Measurements from ENCODE around the gene GHITM.
"Not testable (repeated sequence)": the region's sequence is repeated elsewhere in the genome, so short reads cannot be mapped to it uniquely, and the experiment has no call there.

Gene GHITM

GRCh38 chr10:84135836-84136235 is 3.5 kb upstream of the GHITM start:
- no peak overlapping the region for H3K4me3 ChIP-seq (ENCODE audit: control insufficient read depth, low read depth, low read length)
- no peak for DNase-seq (ENCODE audit: low read depth)
- no peak for TF ChIP-seq CTCF (IDR thresholded peaks at IDR 0.05; ENCODE audit: control insufficient read depth, insufficient read depth, low read depth, low read length, missing control alignments)

GRCh38 chr10:84137811-84138210 is 1.5 kb upstream of the GHITM start:
- no peak for TF ChIP-seq CTCF (IDR thresholded peaks at IDR 0.05; ENCODE audit: control insufficient read depth, insufficient read depth, low read depth, low read length, missing control alignments)
- DNase-seq (ENCODE audit: low read depth), result no peak
- H3K4me3 ChIP-seq (ENCODE audit: control insufficient read depth, low read depth, low read length), result no peak overlapping the region

- peak overlapping the region; percentile 27 for H3K4me3 ChIP-seq (ENCODE audit: control insufficient read depth, low read depth, low read length)
- TF ChIP-seq CTCF (IDR thresholded peaks at IDR 0.05; ENCODE audit: control insufficient read depth, insufficient read depth, low read depth, low read length, missing control alignments), result no peak
- no peak for DNase-seq (ENCODE audit: low read depth)
Observed at GRCh38 chr10:84138478-84139125, 707 bp upstream of the GHITM start.

- H3K4me3 ChIP-seq (ENCODE audit: control insufficient read depth, low read depth, low read length), result peak overlapping the region; percentile 99
- no peak for DNase-seq (ENCODE audit: low read depth)
- no peak for TF ChIP-seq CTCF (IDR thresholded peaks at IDR 0.05; ENCODE audit: control insufficient read depth, insufficient read depth, low read depth, low read length, missing control alignments)
Observed at GRCh38 chr10:84140036-84140379, 699 bp downstream of the GHITM start.

- no peak for TF ChIP-seq CTCF (IDR thresholded peaks at IDR 0.05; ENCODE audit: control insufficient read depth, insufficient read depth, low read depth, low read length, missing control alignments)
- H3K4me3 ChIP-seq (ENCODE audit: control insufficient read depth, low read depth, low read length), result no peak overlapping the region
- no peak for DNase-seq (ENCODE audit: low read depth)
Observed at GRCh38 chr10:84147347-84147746, 8.0 kb downstream of the GHITM start.

- DNase-seq (ENCODE audit: low read depth); H3K4me3 ChIP-seq (ENCODE audit: control insufficient read depth, low read depth, low read length): not testable (repeated sequence)
- TF ChIP-seq CTCF (IDR thresholded peaks at IDR 0.05; ENCODE audit: control insufficient read depth, insufficient read depth, low read depth, low read length, missing control alignments), result peak; percentile 70
Observed at GRCh38 chr10:84148006-84148597, 8.8 kb downstream of the GHITM start.
